T47D (cell line): ENCODE data around the gene GP9.
"Not testable (repeated sequence)": the region's sequence is repeated elsewhere in the genome, so short reads cannot be mapped to it uniquely, and the experiment has no call there.

ENCODE experiments used
- DNase-seq, 2 experiments: peaks; one replicate each; pipeline versions ENCODE4 v3.0.0 to v3.0.0-alpha.2; 2011 to 2012; ENCODE audit warnings: low read depth in 1 of 2, low spot score in 1 of 2
- JUND ChIP-seq: IDR thresholded peaks from 2 replicates; pipeline ENCODE4 v1.6.1; 2012; ENCODE audit warnings: low read depth
- in situ Hi-C: cut with HindIII; loops from 2 replicates; pipeline ENCODE4 v1.10.0; 2016; ENCODE audit warnings: low sequenced_read_pairs, low pct_unique_long_range_greater_than_20kb

Gene GP9

DNA sequence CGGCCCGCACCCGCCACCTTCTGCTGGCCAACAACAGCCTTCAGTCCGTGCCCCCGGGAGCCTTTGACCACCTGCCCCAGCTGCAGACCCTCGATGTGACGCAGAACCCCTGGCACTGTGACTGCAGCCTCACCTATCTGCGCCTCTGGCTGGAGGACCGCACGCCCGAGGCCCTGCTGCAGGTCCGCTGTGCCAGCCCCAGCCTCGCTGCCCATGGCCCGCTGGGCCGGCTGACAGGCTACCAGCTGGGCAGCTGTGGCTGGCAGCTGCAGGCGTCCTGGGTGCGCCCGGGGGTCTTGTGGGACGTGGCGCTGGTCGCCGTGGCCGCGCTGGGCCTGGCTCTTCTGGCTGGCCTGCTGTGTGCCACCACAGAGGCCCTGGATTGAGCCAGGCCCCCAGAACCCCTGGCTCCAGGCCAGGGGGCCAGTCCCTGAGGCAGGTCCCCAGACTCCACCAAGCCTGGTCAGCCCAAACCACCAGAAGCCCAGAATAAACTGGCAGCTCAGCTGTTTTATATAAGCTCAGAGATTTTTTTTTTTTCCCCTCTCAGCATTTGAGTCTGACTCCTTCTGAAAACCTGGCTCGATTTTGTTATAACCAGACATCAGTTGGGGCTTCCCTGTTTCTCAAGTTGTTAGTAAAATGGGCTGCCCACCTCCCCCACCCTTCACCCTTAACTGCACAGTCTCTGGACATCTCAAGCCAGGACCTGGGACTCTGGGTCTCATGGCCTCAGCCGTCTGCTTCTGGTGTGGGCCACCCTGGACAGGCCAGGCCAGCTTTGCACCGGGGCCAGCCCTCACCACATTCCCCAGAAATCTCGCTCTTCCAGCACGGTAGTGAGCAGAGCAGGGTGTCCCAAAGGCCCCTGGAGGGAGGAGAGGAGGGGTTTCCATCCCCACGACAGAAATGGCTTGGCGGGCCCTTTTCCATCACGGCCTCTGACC, 1.6 kb downstream of the GP9 start:
- no peak for DNase-seq
- in situ Hi-C loops, result no loop called here
- TF ChIP-seq JUND, result no peak

DNA sequence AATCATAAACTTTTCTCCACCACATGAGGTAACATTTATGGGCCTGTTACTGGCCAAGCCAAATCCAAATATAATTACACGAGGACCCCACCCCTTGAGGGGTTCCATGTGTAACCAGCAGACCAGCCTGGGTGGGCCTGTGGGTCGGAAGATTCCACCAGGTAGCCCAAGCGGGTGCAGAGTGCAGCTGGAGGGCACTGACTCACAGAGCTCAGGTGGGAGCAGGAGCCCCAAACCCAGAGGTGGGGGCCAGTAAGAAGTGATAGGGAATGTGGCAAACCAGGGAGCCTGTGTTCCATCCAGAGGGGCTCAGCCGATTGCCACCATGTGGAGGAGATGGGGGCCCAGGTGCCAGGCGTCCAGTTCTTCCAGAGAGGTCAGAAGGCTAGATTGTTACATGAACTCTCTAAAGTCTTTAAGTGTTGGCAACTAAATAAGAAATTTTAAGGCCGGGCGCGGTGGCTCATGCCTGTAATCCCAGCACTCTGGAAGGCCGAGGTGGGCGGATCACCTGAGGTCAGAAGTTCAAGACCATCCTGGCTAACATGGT, 2.6 kb downstream of the GP9 start:
- in situ Hi-C loops, result no loop called here
- no peak for TF ChIP-seq JUND
- no peak for DNase-seq

DNA sequence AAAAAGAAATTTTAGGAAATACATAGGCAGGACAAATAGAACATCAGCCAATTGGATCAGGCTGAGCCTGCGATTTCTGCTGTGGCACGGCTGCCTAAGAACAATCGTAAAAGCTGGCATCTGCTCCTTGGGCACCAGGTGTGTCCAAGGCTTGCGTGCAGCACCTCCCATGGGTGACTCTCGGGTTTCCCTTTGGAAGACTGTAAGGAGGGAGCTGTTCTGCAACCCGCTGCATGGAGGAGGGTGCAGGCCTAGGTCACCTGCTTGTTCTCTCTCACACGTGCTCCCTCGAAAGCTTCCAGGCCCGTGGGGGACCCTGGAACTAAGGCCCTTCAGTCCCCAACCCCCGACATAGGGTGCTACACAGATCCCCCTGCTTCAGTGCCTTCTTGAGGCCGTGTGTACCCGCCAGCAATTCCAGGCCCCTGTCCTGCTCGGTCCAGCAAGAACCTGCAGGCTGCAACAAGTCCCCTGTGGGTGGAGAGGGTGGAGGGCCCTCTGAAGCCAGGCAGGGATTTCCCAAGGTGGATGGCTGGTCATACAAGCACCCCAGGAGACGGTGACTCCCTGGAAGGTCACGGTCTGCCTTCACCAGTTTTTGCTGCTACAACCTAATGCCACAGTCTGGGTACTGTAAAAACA, 3.4 kb downstream of the GP9 start:
- in situ Hi-C loops, result no loop called here
- DNase-seq, result no peak
- no peak for TF ChIP-seq JUND

DNA sequence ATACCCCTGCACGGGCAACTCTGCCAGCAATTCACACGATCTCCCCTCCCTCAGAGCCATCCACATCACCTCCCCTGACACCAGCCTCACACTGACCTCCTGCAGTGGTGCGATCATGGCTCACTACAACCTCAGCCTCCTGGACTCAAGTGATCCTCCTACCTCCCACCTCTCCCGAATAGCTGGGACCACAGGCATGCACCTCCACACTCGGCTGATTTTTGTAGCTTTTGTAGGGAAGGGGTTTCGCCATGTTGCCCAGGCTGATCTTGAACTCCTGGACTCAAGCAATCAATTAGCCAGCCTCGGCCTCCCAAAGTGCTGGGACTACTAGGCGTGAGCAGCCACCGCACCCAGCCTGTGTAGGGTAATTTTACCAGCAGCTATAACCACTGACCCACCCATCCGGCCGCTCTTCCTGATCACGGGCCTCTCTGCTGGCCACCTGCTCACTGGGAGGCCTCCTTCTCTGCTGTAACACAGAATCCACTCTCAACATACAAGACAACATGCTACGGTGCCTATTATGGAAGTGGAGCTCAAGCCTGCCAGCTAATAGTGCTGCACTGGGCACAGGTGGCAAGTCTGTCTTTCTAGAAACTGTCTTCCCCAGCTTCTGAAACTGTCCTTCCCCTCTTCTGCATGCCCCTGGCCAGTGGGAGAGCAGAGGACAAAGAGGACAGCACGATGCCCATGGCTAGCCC, 4.6 kb downstream of the GP9 start:
- no peak for TF ChIP-seq JUND
- no peak for DNase-seq
- in situ Hi-C loops, result no loop called here

DNA sequence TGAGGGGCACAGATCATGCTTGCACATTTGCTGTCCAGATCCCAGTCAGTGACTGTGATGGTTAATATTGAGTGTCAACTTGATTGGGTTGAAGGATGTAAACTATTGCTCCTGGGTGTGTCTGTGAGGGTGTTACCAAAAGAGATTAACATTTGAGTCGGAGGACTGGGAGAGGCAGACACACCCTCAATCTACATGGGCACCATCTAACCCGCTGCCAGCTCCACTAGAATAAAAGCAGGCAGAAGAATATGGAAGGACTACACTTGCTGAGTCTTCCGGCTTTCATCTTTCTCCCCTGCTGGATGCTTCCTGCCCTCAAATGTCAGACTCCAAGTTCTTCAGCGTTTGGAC, 5.1 kb downstream of the GP9 start:
- DNase-seq, result no peak
- in situ Hi-C loops, result no loop called here
- no peak for TF ChIP-seq JUND

DNA sequence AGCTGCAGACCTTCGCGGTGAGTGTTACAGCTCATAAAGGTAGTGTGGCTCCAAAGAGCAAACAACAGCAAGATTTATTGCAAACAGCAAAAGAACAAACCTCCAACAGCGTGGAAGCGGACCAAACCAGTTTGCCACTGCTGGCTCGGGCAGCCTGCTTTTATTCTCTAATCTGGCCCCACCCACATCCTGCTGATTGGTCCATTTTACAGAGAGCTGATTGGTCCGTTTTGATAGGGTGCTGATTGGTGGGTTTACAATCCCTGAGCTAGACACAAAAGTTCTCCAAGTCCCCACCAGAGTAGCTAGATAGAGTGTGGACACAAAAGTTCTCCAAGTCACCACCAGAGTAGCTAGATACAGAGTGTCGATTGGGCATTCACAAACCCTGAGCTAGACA, 7.1 kb downstream of the GP9 start:
- DNase-seq, result peak in 1 of 2 experiments; percentile 51

DNA sequence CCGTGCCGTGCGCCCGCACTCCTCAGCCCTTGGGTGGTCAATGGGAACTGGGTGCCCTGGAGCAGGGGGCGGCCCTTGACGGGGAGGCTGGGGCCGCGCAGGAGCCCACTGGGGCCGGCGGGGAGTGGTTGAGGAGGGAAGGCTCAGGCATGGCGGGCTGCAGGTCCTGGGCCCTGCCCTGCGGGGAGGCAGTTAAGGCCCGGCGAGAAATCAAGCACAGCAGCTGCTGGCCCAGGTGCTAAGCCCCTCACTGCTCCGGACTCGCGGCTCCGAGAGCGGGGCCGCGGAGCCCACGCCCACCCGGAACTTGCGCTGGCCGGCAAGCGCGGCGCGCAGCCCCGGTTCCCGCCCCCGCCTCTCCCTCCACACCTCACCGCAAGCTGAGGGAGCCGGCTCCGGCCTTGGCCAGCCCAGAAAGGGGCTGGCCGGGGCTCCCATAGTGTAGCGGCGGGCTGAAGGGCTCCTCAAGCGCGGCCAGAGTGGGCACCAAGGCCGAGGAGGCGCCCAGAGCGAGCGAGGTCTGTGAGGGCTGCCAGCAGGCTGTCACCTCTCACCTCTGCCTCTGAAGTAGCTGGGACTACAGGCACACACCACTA, 7.8 kb downstream of the GP9 start:
- in situ Hi-C loops, result no loop called here
- DNase-seq, result no peak
- TF ChIP-seq JUND, result no peak

More for the DNA sequence above, 7.1 kb downstream of the GP9 start:
- in situ Hi-C loops, result not testable (repeated sequence)

DNA sequence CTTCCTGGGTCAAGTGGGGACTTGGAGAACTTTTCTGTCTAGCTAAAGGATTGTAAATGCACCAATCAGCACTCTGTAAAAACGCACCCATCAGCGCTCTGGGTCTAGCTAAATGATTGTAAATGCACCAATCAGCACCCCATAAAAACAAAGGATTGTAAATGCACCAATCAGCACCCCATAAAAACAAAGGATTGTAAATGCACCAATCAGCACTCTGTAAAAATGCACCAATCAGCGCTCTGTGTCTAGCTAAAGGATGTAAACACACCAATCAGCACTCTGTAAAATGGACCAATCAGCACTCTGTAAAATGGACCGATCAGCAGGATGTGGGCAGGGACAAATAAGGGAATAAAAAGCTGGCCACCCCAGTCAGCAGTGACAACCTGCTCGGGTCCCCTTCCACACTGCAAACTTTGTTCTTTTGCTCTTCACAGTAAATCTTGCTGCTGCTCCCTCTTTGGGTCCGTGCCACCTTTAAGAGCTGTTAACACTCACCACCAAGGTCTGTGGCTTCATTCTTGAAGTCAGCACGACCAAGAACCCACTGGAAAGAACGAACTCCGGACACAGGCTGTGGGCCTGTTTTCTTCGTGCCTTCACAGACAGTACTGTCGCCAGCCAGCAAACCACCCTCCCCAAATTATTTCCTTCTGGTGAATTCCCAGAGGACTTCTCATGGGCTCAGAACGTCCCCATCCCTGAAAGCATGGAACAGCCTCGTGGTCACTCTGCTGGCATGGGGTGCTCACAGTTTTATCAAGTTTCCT, 8.9 kb downstream of the GP9 start:
- in situ Hi-C loops, DNase-seq: not testable (repeated sequence)

DNA sequence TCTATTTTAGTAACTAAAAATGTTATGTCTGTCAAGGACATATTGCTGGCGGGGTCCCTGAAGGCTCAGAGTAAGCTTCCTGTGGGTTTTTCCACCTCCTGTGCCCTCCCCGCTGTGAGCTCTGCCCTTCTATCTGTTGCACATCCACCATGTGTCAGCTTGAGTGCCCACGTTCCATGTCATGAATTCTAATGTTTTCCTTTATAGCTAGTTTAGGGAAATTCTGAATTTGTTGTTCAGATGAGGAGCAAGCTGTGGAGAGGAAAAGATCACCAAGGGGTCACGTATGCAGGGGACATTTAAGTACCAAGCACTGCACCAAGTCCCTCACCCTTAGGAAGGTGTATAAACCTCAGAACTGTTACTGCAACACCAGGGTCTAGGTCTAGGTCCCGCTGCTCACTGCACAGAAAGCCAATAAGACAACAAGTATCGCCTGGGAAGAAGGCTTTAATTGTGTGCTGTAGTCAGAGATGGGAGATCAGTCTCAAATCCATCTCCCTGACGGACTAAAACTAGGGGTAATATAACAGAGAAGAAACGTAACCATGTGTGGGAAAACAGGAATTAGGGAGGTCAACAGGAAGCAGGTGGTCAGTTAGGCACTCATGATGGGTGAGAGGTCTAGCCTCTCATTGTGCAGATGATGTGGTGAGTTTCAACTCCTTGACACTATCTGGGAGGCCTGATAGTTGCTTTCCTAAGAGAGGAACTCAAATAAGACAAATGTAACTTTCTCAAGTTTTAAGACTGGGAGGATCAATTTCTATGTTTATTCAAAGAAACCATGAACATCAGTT, 9.7 kb downstream of the GP9 start:
- DNase-seq, result no peak
- TF ChIP-seq JUND, result no peak
- in situ Hi-C loops, result no loop called here

DNA sequence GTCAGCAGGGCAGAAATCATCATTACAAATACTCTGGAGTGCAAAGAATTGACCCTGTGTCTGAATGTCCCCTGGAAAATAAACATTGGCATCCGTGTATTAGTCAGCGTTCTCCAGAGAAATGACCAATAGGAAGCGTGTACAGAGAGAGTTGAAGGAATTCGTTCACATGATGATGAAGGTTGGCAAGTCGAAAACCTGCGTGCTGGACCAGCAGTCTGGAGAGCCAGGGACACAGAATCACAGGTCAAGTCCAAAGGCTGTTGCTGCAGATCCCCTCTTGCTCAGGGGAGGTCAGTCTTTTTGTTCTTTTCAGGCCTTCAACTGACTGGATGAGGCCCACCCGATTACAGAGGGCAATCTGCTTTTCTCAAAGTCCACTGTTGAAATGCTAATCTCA, 16.6 kb downstream of the GP9 start:
- in situ Hi-C loops, result no loop called here
- DNase-seq, result peak in 1 of 2 experiments; percentile 20
- TF ChIP-seq JUND, result no peak

DNA sequence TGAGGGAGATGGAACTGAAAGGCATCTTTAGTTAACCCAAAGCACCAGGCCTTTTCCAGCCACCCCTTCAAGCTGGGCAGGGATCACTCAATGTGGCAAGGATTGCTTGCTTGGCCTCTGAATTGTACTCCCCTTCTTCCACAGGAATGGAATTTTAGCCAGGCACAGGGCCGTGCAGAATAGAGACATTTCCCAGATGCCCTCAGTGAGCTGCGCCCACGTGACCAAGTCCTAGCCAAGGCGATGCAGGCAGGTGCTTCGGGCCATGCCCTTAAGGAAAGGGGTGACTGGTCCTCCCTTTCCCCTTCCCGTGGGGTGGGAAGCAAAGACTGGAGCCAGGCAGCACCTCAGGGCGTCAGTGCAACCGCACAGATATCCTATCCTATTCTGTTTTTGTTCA, 17.9 kb downstream of the GP9 start:
- DNase-seq, result no peak
- no peak for TF ChIP-seq JUND
- in situ Hi-C loops, result no loop called here
